ENCODE data around the gene TMEM271.
A peak's percentile ranks its signal among the peaks of the same experiment; 100 is the strongest.

GRCh38 chr4:575281-576141 is 584 bp downstream of the TMEM271 start:
- TF ChIP-seq, protein P1, sequence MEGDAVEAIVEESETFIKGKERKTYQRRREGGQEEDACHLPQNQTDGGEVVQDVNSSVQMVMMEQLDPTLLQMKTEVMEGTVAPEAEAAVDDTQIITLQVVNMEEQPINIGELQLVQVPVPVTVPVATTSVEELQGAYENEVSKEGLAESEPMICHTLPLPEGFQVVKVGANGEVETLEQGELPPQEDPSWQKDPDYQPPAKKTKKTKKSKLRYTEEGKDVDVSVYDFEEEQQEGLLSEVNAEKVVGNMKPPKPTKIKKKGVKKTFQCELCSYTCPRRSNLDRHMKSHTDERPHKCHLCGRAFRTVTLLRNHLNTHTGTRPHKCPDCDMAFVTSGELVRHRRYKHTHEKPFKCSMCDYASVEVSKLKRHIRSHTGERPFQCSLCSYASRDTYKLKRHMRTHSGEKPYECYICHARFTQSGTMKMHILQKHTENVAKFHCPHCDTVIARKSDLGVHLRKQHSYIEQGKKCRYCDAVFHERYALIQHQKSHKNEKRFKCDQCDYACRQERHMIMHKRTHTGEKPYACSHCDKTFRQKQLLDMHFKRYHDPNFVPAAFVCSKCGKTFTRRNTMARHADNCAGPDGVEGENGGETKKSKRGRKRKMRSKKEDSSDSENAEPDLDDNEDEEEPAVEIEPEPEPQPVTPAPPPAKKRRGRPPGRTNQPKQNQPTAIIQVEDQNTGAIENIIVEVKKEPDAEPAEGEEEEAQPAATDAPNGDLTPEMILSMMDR (IDR thresholded peaks at IDR 0.05; ENCODE audit: low read depth, low read length, missing input control) = no peak
- TF ChIP-seq FOXA1 (IDR thresholded peaks at IDR 0.05) (no peak), TAF1 (conservative IDR thresholded peaks at IDR 0.05) (no peak), RAD21 (IDR thresholded peaks at IDR 0.05) (no peak), RXRA (IDR thresholded peaks at IDR 0.05) (no peak), REST (IDR thresholded peaks at IDR 0.05) (peak; percentile 89), GABPA (IDR thresholded peaks at IDR 0.05 in 1 of 2, conservative IDR thresholded peaks at IDR 0.05 in 1 of 2) (no peak), SP1 (IDR thresholded peaks at IDR 0.05) (no peak)
- TF ChIP-seq, protein P2, sequence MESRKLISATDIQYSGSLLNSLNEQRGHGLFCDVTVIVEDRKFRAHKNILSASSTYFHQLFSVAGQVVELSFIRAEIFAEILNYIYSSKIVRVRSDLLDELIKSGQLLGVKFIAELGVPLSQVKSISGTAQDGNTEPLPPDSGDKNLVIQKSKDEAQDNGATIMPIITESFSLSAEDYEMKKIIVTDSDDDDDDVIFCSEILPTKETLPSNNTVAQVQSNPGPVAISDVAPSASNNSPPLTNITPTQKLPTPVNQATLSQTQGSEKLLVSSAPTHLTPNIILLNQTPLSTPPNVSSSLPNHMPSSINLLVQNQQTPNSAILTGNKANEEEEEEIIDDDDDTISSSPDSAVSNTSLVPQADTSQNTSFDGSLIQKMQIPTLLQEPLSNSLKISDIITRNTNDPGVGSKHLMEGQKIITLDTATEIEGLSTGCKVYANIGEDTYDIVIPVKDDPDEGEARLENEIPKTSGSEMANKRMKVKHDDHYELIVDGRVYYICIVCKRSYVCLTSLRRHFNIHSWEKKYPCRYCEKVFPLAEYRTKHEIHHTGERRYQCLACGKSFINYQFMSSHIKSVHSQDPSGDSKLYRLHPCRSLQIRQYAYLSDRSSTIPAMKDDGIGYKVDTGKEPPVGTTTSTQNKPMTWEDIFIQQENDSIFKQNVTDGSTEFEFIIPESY (IDR thresholded peaks at IDR 0.05) = no peak
- TF ChIP-seq, protein P3, sequence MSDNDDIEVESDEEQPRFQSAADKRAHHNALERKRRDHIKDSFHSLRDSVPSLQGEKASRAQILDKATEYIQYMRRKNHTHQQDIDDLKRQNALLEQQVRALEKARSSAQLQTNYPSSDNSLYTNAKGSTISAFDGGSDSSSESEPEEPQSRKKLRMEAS (IDR thresholded peaks at IDR 0.05) = no peak
- TF ChIP-seq, protein P4, sequence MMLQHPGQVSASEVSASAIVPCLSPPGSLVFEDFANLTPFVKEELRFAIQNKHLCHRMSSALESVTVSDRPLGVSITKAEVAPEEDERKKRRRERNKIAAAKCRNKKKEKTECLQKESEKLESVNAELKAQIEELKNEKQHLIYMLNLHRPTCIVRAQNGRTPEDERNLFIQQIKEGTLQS (IDR thresholded peaks at IDR 0.05) = no peak

Measured in liver (tissue), 3 donors.